Liver (tissue), 9 donors: ENCODE data around the gene CRB2. TPM values are rescaled to one million over a fixed set of nuclear protein-coding genes. Genes with fewer than 3 reads are reported as not detected.

Experiments used
- DNase-seq: peaks from one replicate; pipeline ENCODE4 v3.0.0-alpha.2; 2017; ENCODE audit warnings: low spot score
- H3K27ac ChIP-seq, 2 donors: one replicate each; pipeline ENCODE4 v1.7.0; 2013; ENCODE audit warnings: inconsistent platforms in 2 of 2, low read length in 2 of 2, control low read depth in 1 of 2, low read depth in 1 of 2, mild to moderate bottlenecking in 1 of 2
- H3K27me3 ChIP-seq, 4 donors: one replicate each; pipeline versions ENCODE4 v1.6.1 to v1.7.0; 2013; ENCODE audit warnings: low read length in 3 of 4, inconsistent platforms in 1 of 4, mild to moderate bottlenecking in 1 of 4, moderate library complexity in 1 of 4; ENCODE audit not compliant: control insufficient read depth in 4 of 4, insufficient read depth in 4 of 4
- H3K36me3 ChIP-seq, 4 donors: one replicate each; pipeline versions ENCODE4 v1.6.1 to v1.7.0; 2013; ENCODE audit warnings: low read length in 3 of 4, mild to moderate bottlenecking in 3 of 4, low read depth in 1 of 4, moderate library complexity in 1 of 4; ENCODE audit not compliant: control insufficient read depth in 4 of 4, insufficient read depth in 3 of 4
- H3K4me1 ChIP-seq, 4 donors: one replicate each; pipeline versions ENCODE4 v1.6.1 to v1.7.0; 2013; ENCODE audit warnings: low read length in 3 of 4, mild to moderate bottlenecking in 3 of 4, moderate library complexity in 1 of 4; ENCODE audit not compliant: control insufficient read depth in 4 of 4, insufficient read depth in 4 of 4
- H3K4me3 ChIP-seq, 3 donors: one replicate each; pipeline versions ENCODE4 v1.6.1 to v1.7.0; 2013; ENCODE audit warnings: low read length in 3 of 3, control low read depth in 1 of 3, low read depth in 1 of 3, mild to moderate bottlenecking in 1 of 3
- H3K9ac ChIP-seq, 2 donors: one replicate each; pipeline ENCODE4 v1.7.0; 2013; ENCODE audit warnings: low read length in 2 of 2, mild to moderate bottlenecking in 2 of 2, moderate library complexity in 2 of 2, control low read depth in 1 of 2, low read depth in 1 of 2
- H3K9me3 ChIP-seq, 4 donors: one replicate each; pipeline versions ENCODE4 v1.6.1 to v1.7.0; 2013; ENCODE audit warnings: low read length in 3 of 4; ENCODE audit not compliant: control insufficient read depth in 4 of 4
- FOXA1 ChIP-seq: IDR thresholded peaks from 2 replicates; pipeline ENCODE4 v1.6.1; 2016; ENCODE audit warnings: antibody characterized with exemption
- FOXA2 ChIP-seq: IDR thresholded peaks from 2 replicates; pipeline ENCODE4 v1.6.1; 2016; ENCODE audit warnings: antibody characterized with exemption
- GABPA ChIP-seq, 2 donors: IDR thresholded peaks in 1 of 2; conservative IDR thresholded peaks in 1 of 2; 2 replicates each; pipeline ENCODE4 v1.6.1; 2016; ENCODE audit warnings: antibody characterized with exemption in 2 of 2, mild to moderate bottlenecking in 1 of 2, moderate library complexity in 1 of 2
- HNF4A ChIP-seq, 2 donors: conservative IDR thresholded peaks; 2 replicates each; pipeline ENCODE4 v1.6.1; 2016; ENCODE audit warnings: antibody characterized with exemption in 2 of 2, mild to moderate bottlenecking in 2 of 2
- HNF4G ChIP-seq: IDR thresholded peaks from 2 replicates; pipeline ENCODE4 v1.6.1; 2016; ENCODE audit warnings: antibody characterized with exemption
- JUND ChIP-seq, 2 donors: IDR thresholded peaks; 2 replicates each; pipeline ENCODE4 v1.6.1; 2016; ENCODE audit warnings: antibody characterized with exemption in 2 of 2
- MAX ChIP-seq: IDR thresholded peaks from 2 replicates; pipeline ENCODE4 v1.6.1; 2016; ENCODE audit warnings: antibody characterized with exemption
- RAD21 ChIP-seq, 2 donors: IDR thresholded peaks; 2 replicates each; pipeline ENCODE4 v1.6.1; 2016; ENCODE audit warnings: antibody characterized with exemption in 2 of 2, mild to moderate bottlenecking in 2 of 2
- RXRA ChIP-seq, 2 donors: IDR thresholded peaks; 2 replicates each; pipeline ENCODE4 v1.6.1; 2017 to 2018; ENCODE audit warnings: antibody characterized with exemption in 2 of 2, mild to moderate bottlenecking in 1 of 2
- SP1 ChIP-seq: IDR thresholded peaks from 2 replicates; pipeline ENCODE4 v1.6.1; 2018; ENCODE audit warnings: antibody characterized with exemption, mild to moderate bottlenecking
- TAF1 ChIP-seq: conservative IDR thresholded peaks from 2 replicates; pipeline ENCODE4 v1.6.1; 2016; ENCODE audit warnings: antibody characterized with exemption, mild to moderate bottlenecking
- YY1 ChIP-seq: IDR thresholded peaks from 2 replicates; pipeline ENCODE4 v1.6.1; 2016; ENCODE audit warnings: antibody characterized with exemption, mild to moderate bottlenecking
- WGBS: extraction: QIAGEN DNeasy Blood & Tissue Kit; methylation state at CpG from one replicate; pipeline ENCODE4 v1.1.7; 2013; 5-methylcytosine and 5-hydroxymethylcytosine counted together
- polyA plus RNA-seq, 2 donors: library from polyadenylated mRNA; stranded (reverse) in 1 of 2; unstranded in 1 of 2; fragments of 200-250 nt in 1 of 2; fragments of >200 nt in 1 of 2; fragmentation: Nextera tagmentation in 1 of 2; extraction: Ambion mirVana in 1 of 2; gene quantifications; one replicate each; pipeline versions ENCODE4 v1.2.1 to v1.2.3, GENCODE V29; 2013 to 2015
- total RNA-seq, 2 donors: library from RNA; depleted of rRNA; stranded (reverse); fragments of >200 nt; gene quantifications; one replicate each; pipeline ENCODE4 v1.2.3, GENCODE V29; 2014
- TF ChIP-seq, protein P1 (sequence below): fragments of 150-350 bp; IDR thresholded peaks from 2 replicates; pipeline ENCODE4 v1.5.1; 2017; ENCODE audit warnings: improper control_type of control experiment, low read depth, low read length; ENCODE audit not compliant: missing input control
- TF ChIP-seq, protein P2 (sequence below): IDR thresholded peaks from 2 replicates; pipeline ENCODE4 v1.6.1; 2016; ENCODE audit warnings: antibody characterized with exemption
- TF ChIP-seq, protein P3 (sequence below): IDR thresholded peaks from 2 replicates; pipeline ENCODE4 v1.6.1; 2016; ENCODE audit warnings: antibody characterized with exemption, mild to moderate bottlenecking
- donor health status: healthy.
- donor health status: healthy.
- donor health status: healthy.
- donor health status: healthy.
- donor health status: healthy.

CRB2 gene
- total and polyA plus RNA-seq, 4 donors: 1.7 TPM; not detected in 3

DNA sequence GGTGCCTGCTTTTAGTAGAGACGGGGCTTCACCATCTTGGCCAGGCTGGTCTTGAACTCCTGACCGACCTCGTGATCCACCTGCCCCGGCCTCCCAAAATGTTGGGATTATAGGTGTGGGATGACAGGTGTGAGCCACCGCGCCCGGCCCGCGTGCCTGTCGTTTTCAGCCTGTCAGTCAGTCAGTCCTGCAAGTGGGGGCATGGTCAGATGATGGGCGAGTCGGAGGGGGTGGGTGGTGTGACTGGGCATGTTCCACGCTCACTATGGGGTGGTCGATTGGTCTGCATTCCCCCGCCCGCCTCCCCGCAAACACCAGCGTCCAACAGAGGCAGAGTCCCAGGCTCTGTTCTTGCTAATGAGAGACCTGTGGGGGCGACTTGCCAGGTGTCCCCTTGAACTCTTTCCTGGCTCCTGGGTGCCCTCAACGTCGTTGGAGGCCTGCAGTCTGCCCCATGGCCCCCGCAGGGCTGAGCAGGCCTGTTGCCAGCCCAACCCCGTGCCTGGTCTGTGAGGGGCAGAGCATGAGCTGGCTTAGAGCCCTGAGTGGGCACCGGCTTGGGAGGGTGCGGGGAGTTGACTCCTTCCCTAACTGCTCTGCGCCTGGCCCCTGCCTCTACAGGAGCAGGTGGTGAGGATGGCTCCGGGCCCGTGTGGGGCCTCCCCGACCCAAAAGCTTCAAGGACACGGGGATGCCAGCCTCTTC is 23.1 kb downstream of the CRB2 start:
- Histone ChIP-seq H3K27me3 (peaks cover 0 to 3% (median 0%) of the 10 kb centered on the region in 4 donors), H3K9ac (no peak overlapping the region), H3K9me3 (no peaks in the 10 kb centered on the region), H3K36me3 (peaks cover 0 to 13% (median 4%) of the 10 kb centered on the region in 4 donors), H3K4me3 (no peak overlapping the region), H3K4me1 (peaks cover 0 to 3% (median 0%) of the 10 kb centered on the region in 4 donors), H3K27ac (no peak overlapping the region)
- WGBS: 86% methylated on average over 30 of the region's 30 CpGs
- DNase-seq: no peak
- TF ChIP-seq RAD21 (IDR thresholded peaks at IDR 0.05) (no peak), SP1 (no peak), FOXA2 (no peak), MAX (no peak), TAF1 (no peak), GABPA (IDR thresholded peaks at IDR 0.05 in 1 of 2, conservative IDR thresholded peaks at IDR 0.05 in 1 of 2) (no peak), HNF4A (conservative IDR thresholded peaks at IDR 0.05) (no peak), YY1 (no peak), FOXA1 (no peak), JUND (IDR thresholded peaks at IDR 0.05) (no peak), RXRA (IDR thresholded peaks at IDR 0.05) (no peak), HNF4G (no peak)
- TF ChIP-seq, protein P1, sequence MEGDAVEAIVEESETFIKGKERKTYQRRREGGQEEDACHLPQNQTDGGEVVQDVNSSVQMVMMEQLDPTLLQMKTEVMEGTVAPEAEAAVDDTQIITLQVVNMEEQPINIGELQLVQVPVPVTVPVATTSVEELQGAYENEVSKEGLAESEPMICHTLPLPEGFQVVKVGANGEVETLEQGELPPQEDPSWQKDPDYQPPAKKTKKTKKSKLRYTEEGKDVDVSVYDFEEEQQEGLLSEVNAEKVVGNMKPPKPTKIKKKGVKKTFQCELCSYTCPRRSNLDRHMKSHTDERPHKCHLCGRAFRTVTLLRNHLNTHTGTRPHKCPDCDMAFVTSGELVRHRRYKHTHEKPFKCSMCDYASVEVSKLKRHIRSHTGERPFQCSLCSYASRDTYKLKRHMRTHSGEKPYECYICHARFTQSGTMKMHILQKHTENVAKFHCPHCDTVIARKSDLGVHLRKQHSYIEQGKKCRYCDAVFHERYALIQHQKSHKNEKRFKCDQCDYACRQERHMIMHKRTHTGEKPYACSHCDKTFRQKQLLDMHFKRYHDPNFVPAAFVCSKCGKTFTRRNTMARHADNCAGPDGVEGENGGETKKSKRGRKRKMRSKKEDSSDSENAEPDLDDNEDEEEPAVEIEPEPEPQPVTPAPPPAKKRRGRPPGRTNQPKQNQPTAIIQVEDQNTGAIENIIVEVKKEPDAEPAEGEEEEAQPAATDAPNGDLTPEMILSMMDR: no peak
- TF ChIP-seq, protein P2, sequence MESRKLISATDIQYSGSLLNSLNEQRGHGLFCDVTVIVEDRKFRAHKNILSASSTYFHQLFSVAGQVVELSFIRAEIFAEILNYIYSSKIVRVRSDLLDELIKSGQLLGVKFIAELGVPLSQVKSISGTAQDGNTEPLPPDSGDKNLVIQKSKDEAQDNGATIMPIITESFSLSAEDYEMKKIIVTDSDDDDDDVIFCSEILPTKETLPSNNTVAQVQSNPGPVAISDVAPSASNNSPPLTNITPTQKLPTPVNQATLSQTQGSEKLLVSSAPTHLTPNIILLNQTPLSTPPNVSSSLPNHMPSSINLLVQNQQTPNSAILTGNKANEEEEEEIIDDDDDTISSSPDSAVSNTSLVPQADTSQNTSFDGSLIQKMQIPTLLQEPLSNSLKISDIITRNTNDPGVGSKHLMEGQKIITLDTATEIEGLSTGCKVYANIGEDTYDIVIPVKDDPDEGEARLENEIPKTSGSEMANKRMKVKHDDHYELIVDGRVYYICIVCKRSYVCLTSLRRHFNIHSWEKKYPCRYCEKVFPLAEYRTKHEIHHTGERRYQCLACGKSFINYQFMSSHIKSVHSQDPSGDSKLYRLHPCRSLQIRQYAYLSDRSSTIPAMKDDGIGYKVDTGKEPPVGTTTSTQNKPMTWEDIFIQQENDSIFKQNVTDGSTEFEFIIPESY: no peak
- TF ChIP-seq, protein P3, sequence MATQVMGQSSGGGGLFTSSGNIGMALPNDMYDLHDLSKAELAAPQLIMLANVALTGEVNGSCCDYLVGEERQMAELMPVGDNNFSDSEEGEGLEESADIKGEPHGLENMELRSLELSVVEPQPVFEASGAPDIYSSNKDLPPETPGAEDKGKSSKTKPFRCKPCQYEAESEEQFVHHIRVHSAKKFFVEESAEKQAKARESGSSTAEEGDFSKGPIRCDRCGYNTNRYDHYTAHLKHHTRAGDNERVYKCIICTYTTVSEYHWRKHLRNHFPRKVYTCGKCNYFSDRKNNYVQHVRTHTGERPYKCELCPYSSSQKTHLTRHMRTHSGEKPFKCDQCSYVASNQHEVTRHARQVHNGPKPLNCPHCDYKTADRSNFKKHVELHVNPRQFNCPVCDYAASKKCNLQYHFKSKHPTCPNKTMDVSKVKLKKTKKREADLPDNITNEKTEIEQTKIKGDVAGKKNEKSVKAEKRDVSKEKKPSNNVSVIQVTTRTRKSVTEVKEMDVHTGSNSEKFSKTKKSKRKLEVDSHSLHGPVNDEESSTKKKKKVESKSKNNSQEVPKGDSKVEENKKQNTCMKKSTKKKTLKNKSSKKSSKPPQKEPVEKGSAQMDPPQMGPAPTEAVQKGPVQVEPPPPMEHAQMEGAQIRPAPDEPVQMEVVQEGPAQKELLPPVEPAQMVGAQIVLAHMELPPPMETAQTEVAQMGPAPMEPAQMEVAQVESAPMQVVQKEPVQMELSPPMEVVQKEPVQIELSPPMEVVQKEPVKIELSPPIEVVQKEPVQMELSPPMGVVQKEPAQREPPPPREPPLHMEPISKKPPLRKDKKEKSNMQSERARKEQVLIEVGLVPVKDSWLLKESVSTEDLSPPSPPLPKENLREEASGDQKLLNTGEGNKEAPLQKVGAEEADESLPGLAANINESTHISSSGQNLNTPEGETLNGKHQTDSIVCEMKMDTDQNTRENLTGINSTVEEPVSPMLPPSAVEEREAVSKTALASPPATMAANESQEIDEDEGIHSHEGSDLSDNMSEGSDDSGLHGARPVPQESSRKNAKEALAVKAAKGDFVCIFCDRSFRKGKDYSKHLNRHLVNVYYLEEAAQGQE: no peak
